Glomerular visceral epithelial cell (primary cell): ENCODE results near the gene UNC93A.
"Not testable (repeated sequence)": the region's sequence is repeated elsewhere in the genome, so short reads cannot be mapped to it uniquely, and the experiment has no call there.

ENCODE experiments used
- DNase-seq: peaks from one replicate; pipeline ENCODE4 v3.0.0-alpha.2; 2016; ENCODE audit errors: extremely low spot score

Gene UNC93A

GRCh38 chr6:167270499-167271311 lies 20.4 kb upstream of the UNC93A start:
- no peak for DNase-seq

DNA sequence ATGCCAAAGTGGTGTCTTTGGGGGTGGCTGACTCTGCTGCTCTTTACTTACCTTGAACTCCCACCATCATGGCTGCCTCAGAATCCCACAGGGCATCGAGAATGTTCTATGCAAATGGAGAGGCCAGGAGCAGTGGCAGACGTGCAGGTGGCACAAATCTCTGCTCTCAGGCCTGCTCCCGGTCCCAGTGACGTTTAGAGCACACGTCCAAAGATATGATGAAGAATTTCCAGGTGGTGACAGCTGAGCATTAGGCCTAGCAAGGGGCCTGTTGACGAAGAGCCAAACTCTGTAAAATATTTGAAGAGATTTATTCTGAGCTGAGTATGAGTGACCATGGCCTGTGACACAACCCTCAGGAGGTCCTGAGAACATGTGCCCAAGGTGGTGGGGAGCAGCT lies 19.0 kb upstream of the UNC93A start:
- DNase-seq, result no peak

- DNase-seq, result no peak
Observed at GRCh38 chr6:167272696-167273379, 18.3 kb upstream of the UNC93A start.

GRCh38 chr6:167274270-167274669 lies 16.8 kb upstream of the UNC93A start:
- DNase-seq, result no peak

DNA sequence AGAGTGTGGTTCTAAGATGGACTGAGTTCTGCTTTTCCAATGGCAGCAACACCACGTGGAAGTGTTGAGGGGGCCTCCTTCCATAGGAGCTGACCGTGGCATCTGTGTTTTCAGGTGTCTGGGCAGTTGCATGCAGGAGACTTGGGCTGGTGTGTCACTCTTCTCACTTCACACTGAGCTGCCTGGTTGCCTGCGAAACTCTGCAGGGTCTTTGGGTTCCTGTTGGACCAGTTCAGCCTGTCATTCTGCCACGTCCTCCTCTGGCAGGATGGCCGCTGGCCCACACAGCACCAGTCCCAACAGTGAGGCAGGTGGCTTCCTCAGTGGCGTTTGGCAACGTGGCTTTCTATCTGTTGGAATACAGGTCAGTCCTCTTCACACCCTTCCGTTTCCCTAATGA lies 16.1 kb upstream of the UNC93A start:
- DNase-seq, result no peak

GRCh38 chr6:167275436-167275835 lies 15.7 kb upstream of the UNC93A start:
- DNase-seq, result no peak

DNA sequence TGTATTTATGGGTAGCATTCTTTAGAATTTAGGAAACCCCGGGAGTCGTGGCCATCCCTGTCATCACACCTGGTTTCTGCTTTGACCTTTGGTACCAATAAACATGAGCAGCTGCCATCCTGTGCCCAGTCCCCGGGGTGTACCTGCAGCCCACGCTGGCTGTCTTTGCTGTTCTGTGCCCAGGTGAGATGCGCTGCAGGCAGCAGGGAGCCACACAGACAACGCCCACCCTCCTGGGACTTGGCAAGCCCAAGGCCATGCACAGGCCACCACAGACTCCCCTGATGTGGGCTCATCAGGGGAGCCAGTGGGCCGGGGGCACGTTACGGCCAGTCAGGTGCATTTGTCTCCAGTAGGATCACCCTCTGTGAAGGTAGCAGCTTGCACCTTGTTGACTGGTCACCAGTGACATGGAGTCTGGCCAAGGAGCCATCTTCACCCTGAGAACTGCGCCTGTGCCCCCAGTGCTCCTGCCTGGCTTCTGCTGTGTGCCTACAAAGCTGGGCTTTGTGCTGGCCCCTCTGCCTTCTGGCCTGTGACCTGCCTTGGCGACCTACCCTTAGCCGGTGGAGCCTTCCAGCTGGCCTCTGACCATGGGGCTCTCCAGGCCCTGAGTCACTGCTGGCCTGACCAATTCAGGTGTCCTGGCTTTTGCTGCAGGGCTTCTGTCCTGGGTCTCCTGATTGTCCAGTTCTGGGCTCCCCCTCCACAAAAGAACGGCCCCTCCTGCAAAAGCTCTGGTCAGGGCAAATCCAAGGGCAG lies 14.2 kb upstream of the UNC93A start:
- DNase-seq, result no peak

GRCh38 chr6:167278173-167278940 lies 12.8 kb upstream of the UNC93A start:
- not testable (repeated sequence) for DNase-seq

- DNase-seq, result no peak
Observed at GRCh38 chr6:167279766-167280446, 11.2 kb upstream of the UNC93A start.

DNA sequence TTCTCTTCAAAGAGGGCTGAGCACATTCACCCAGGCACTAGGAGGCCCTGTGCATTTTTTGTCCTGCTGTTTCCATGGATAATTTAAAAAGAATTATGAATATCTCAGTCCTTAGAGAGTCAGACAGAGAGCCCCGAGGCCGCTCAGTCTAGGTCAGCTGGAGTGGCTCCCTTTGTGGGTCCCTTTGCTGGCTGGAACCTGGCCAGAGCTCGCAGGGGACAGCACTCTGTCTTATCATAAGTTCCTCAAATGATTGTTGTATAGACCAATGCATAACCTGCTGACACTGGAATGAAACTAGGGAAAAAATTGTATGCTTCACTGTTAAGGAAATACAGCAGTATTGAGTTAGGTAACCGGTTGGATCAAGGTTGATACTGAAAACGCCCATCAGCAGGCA lies 10.6 kb upstream of the UNC93A start:
- not testable (repeated sequence) for DNase-seq

DNA sequence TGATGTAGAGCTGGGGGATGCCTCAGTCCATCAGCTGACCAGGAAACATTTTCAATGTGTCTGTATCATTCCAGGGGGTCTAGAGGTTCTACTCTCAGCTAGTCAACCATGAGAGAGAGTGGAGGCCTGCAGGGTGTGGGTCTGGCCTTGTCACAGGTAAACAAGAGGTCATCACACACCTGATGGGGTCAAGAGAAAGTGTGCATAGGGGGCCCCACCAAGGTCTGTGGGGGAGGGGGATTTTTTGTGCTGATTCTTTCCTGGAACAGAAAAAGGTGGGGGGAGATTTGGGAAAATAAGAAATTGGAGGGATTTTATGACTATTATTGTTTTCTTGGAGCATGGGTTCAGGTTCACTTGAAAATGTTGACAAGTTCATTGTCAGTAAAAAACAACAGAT lies 8.9 kb upstream of the UNC93A start:
- no peak for DNase-seq

GRCh38 chr6:167284565-167284964 lies 6.5 kb upstream of the UNC93A start:
- DNase-seq, result not testable (repeated sequence)

GRCh38 chr6:167285077-167285770 lies 5.9 kb upstream of the UNC93A start:
- no peak for DNase-seq

DNA sequence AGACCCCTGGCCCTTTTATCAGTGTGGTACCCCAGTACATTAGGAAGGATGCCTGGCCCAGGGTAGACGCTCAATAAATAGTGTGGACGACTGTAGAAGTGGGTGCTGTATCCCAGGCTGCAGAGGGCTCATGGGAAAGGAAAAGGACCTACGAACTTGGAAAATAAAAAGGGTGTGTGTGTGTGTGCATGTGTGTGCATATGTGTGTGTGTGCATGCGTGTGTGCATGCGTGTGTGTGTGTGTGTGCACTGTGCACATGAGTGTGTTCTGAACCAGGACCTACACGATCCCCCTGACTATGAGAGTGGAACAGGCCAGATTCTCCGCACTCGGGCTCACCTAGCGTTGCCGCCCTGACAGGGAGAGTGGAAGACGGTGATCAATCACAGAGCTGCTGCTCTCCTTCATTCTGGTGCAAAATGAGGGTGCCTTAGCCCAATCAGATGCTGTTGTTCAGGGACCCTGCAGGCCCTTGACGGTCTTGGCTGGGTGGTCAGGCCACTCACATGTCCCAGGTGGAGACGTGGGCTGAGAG lies 3.5 kb upstream of the UNC93A start:
- DNase-seq, result no peak

DNA sequence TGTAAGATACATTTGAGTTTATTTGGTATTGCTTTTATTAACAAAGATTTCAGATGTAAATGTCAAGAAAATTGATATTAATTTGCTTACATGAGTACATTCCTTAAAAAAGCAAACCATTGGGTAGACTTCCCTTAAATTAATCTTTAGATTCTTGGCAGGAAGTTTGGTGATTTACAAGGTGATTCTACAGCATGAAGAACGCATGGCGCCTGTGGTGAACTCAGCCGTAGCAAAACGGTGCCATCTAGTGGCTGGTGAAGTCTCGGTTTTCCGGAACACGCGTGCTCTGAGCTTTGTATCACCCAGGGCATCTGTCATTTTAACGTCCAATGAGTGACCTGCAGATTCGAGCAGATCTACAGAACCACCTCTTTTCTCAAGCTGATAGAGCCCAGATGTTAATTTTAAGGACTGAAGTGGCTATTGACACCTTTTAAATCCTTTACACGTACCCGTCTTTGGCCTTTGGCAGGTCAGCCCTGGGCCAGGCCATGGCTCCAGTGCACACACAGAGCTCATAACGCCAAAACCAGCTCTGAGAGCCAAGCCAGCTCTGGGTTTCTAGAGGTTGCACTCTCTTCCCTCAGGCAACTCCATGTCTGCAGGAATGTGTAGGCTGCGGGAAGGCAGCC lies 2.4 kb upstream of the UNC93A start:
- DNase-seq, result not testable (repeated sequence)

DNA sequence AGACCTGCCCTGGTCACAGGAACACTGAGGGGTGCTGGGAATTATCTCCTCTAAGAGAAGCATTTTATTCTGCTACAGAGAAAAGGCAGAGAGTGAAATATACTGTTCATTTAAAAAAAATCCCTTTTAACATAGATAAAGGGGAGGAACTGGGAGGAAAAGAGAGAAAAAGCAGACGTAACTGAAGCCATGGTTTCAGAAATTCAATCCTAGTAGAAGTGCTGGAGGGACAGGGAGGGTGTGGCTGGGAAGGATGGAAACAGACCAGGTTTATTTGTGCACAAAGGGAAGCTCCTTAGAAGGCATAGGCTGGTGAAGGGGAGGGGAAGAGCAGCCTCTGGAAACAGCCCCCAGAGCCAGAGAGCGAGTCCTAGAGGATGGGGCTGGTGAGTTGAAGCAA lies 1.8 kb upstream of the UNC93A start:
- not testable (repeated sequence) for DNase-seq

GRCh38 chr6:167291623-167292300 lies 647 bp downstream of the UNC93A start:
- DNase-seq, result no peak

GRCh38 chr6:167292301-167293087 lies 1.4 kb downstream of the UNC93A start:
- DNase-seq, result no peak
